Esophagus (tissue), 2 donors: ENCODE data around the gene PANK4. TPM values are rescaled to one million over a fixed set of nuclear protein-coding genes. Genes with fewer than 3 reads are reported as not detected.
"Not testable (repeated sequence)": the region's sequence is repeated elsewhere in the genome, so short reads cannot be mapped to it uniquely, and the experiment has no call there.

Source experiments
- H3K27ac ChIP-seq, 2 donors: one replicate each; pipeline ENCODE4 v1.5.1; 2013; ENCODE audit warnings: low read depth in 2 of 2, mild to moderate bottlenecking in 2 of 2, inconsistent platforms in 1 of 2, low read length in 1 of 2, moderate library complexity in 1 of 2
- H3K27me3 ChIP-seq, 2 donors: one replicate each; pipeline ENCODE4 v1.6.1; 2013; ENCODE audit warnings: low read length in 2 of 2, control low read depth in 1 of 2, mild to moderate bottlenecking in 1 of 2; ENCODE audit not compliant: insufficient read depth in 2 of 2, control insufficient read depth in 1 of 2
- H3K36me3 ChIP-seq, 2 donors: one replicate each; pipeline ENCODE4 v1.6.1; 2013; ENCODE audit warnings: low read length in 1 of 2; ENCODE audit not compliant: control insufficient read depth in 2 of 2, insufficient read depth in 2 of 2
- H3K4me1 ChIP-seq, 2 donors: one replicate each; pipeline ENCODE4 v1.6.1; 2013; ENCODE audit warnings: low read length in 1 of 2; ENCODE audit not compliant: control insufficient read depth in 2 of 2, insufficient read depth in 2 of 2
- H3K4me3 ChIP-seq, 2 donors: one replicate each; pipeline ENCODE4 v1.5.1; 2013; ENCODE audit warnings: low read length in 2 of 2, mild to moderate bottlenecking in 2 of 2, low read depth in 1 of 2, moderate library complexity in 1 of 2
- H3K9me3 ChIP-seq, 2 donors: one replicate each; pipeline ENCODE4 v1.6.1; 2013; ENCODE audit warnings: mild to moderate bottlenecking in 2 of 2, low read depth in 1 of 2, low read length in 1 of 2, moderate library complexity in 1 of 2; ENCODE audit not compliant: control insufficient read depth in 2 of 2, insufficient read depth in 1 of 2
- WGBS, 2 donors: extraction: QIAGEN DNeasy Blood & Tissue Kit; methylation state at CpG; one replicate each; pipeline ENCODE4 v1.1.7; 2013; 5-methylcytosine and 5-hydroxymethylcytosine counted together
- polyA plus RNA-seq, 2 donors: library from polyadenylated mRNA; stranded (reverse); fragments of 200-250 nt; gene quantifications; one replicate each; pipeline ENCODE4 v1.2.3, GENCODE V29; 2013
- donor health status: healthy with polysubstance abuse.
- donor health status: Bipolar disorder and iron deficiency.

Gene PANK4
- polyA plus RNA-seq, 2 donors, result 10.1 to 15.4 TPM

DNA sequence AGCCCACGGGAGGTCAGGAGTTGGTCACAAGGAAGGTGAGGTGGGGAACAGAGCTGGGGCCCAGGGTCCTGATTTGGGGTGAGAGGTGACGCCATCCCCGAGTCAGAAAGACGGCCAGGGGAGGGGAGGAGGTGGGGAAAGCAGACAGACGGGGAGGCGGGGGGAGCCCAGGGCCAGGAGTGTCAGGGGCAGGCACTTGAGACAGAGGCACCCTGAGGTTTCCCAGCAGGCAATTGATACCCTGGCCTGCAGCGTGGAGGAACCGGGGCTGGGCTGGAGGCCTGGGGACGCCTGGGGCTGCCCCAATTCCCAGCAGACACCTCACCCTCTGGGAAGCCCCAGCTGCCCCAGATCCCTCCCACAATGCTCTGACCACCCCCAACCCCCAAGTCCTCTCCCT lies 26.7 kb upstream of the PANK4 start:
- H3K9me3 ChIP-seq, H3K4me3 ChIP-seq, H3K36me3 ChIP-seq, H3K27ac ChIP-seq, H3K27me3 ChIP-seq: not testable (repeated sequence)
- WGBS, 2 donors, result 73 to 80% methylated on average over 2 to 9 of the region's 9 CpGs
- peaks cover 7 to 27% of the 10 kb centered on the region in 2 donors for H3K4me1 ChIP-seq

DNA sequence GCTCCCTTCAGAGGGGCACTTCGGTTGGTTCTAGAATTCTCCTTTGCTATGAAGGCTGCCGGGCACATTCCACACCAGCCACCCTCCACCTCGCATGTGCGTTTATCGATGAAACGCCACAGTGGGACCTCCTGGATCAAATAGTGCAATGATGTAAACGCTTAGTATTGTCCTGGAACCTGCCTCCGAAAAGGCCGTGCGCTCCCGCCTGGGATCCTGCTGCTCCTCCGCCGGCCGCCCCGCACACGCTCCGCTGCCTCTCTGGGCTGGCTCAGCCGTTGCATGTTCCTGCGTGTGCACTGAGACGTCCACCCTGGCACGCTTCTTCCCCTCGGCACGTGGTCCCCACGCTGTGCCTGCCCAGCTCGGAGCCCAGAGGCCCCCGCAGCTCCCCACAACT lies 25.8 kb upstream of the PANK4 start:
- Histone ChIP-seq H3K27ac (no peak overlapping the region), H3K4me1 (peaks cover 2 to 26% of the 10 kb centered on the region in 2 donors)
- WGBS, 2 donors, result 65 to 83% methylated on average over 25 to 26 of the region's 26 CpGs

DNA sequence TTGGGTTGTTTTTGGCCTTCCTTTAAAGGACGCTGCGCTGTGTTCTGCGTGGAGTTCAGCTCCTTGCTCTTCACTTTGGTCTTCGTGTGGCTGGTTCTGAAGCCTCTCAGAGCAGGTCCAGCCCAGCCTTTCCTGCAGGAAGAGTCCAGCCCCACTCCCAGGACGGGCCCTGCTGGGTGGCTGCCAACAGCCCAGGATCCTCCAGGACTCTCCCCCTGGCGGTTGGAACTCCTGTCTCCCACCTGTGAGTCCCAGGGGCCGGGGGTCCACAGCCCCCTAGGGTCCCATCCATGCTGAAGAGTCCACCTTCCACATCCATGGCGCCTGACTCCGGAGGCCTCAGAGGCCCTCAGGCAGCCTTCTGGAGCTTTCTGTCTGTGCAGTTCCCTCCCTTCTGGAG lies 25.1 kb upstream of the PANK4 start:
- 78% methylated on average over 9 of the region's 9 CpGs for WGBS, 2 donors
- not testable (repeated sequence) for H3K27ac ChIP-seq, H3K27me3 ChIP-seq, H3K4me3 ChIP-seq, H3K36me3 ChIP-seq, H3K9me3 ChIP-seq
- peaks cover 4 to 26% of the 10 kb centered on the region in 2 donors for H3K4me1 ChIP-seq

More for the DNA sequence above, 25.8 kb upstream of the PANK4 start:
- Histone ChIP-seq H3K9me3 (no peaks in the 10 kb centered on the region), H3K27me3 (no peaks in the 10 kb centered on the region), H3K36me3 (no peaks in the 10 kb centered on the region), H3K4me3 (no peak overlapping the region)

DNA sequence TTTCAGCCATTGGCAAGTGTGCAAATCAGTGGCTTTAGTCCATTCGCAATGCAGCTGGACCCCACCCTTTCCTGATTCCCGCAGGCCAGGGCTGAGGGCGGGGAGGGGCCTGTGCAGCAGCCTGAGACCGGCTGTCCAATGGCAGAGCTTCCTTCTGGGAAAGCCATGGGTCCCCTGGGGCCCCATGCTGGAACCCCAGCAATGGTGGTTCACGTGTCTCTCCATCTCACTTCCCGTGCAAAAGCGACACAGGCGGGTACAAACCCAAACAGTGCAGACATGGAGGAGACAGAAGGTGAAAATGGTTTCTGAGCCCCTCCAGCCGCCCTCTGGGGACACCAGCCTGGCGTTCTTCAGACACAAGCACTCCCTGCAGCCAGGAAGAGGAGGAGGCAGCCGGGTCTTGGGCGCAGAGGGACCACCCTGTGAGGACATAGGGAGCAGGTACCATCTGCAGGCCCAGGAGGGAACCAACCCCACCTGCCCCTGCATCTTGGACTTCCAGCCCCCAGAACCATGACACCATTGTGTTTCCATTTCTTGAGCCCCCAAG lies 24.0 kb upstream of the PANK4 start:
- H3K36me3 ChIP-seq, H3K27me3 ChIP-seq, H3K27ac ChIP-seq, H3K4me3 ChIP-seq, H3K9me3 ChIP-seq: not testable (repeated sequence)
- 67 to 80% methylated on average over 9 to 12 of the region's 12 CpGs for WGBS, 2 donors
- peaks cover 4 to 22% of the 10 kb centered on the region in 2 donors for H3K4me1 ChIP-seq

DNA sequence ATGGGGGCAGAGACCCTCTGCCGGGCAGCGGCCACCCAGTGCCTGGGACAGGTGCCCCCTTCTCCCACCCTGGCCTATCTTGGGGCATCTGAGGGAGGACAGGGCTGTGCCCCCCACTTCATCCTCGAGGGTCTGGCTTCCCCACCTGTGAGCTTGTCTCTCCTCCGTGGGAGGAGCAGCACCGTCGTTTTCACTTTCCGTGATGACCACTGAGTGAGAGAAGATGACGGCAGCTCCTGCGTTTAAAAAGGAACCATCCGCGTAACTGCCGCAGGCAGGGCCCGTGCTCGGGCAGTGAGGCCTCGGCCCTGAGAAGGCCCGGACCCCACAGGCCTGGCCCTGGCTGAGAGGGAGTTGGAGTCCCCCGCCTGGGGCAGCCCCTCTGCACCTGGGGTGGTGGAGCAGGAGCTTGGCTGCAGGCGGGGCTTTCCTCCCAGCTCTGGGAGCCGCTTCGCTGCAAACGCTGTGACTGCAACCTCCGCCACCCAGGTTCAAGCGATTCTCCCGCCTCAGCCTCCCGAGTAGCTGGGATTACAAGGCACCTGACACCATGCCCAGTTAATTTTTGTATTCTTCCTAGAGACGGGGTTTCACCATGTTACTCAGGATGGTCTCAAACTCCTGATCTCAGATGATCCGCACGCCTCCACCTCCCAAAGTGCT lies 23.1 kb upstream of the PANK4 start:
- H3K4me3 ChIP-seq, H3K27me3 ChIP-seq, H3K9me3 ChIP-seq, H3K36me3 ChIP-seq: not testable (repeated sequence)
- WGBS, 2 donors, result 76 to 77% methylated on average over 23 to 25 of the region's 28 CpGs
- H3K4me1 ChIP-seq, result peaks cover 4 to 22% of the 10 kb centered on the region in 2 donors
- peak overlapping the region; percentile 96 to 99 for H3K27ac ChIP-seq

DNA sequence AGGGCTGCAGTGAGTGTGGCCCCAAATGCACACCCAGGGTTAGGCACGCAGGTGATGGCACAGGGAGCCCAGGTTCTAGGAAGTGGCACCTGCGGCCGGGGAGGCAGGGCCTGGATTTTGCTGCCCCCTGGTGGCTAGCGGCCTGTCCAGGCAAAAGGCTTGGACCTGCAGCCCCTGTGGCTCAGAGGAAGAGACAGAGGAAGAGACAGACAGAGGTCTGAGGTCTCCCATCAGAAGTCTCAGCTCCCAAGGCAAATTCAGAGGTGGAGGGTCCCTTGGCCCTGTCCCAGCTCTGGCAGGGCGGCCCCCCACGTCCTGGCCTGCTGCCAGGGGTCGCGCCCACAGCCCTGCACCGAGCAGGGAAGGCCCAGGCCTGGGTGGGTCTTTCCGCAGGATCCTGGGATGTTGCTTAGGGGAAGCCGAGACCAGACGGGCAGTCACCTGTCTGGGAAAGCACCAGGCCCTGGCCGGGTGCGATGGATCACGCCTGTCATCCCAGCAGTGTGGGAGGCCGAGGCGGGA lies 21.7 kb upstream of the PANK4 start:
- 7% methylated on average over 17 of the region's 17 CpGs for WGBS, 2 donors
- no peaks in the 10 kb centered on the region for H3K27me3 ChIP-seq
- H3K36me3 ChIP-seq, result no peaks in the 10 kb centered on the region
- H3K27ac ChIP-seq, result peak overlapping the region; percentile 96 to 99
- no peaks in the 10 kb centered on the region for H3K9me3 ChIP-seq
- H3K4me3 ChIP-seq, result peak overlapping the region; percentile 3 to 50
- H3K4me1 ChIP-seq, result peaks cover 4 to 29% of the 10 kb centered on the region in 2 donors

DNA sequence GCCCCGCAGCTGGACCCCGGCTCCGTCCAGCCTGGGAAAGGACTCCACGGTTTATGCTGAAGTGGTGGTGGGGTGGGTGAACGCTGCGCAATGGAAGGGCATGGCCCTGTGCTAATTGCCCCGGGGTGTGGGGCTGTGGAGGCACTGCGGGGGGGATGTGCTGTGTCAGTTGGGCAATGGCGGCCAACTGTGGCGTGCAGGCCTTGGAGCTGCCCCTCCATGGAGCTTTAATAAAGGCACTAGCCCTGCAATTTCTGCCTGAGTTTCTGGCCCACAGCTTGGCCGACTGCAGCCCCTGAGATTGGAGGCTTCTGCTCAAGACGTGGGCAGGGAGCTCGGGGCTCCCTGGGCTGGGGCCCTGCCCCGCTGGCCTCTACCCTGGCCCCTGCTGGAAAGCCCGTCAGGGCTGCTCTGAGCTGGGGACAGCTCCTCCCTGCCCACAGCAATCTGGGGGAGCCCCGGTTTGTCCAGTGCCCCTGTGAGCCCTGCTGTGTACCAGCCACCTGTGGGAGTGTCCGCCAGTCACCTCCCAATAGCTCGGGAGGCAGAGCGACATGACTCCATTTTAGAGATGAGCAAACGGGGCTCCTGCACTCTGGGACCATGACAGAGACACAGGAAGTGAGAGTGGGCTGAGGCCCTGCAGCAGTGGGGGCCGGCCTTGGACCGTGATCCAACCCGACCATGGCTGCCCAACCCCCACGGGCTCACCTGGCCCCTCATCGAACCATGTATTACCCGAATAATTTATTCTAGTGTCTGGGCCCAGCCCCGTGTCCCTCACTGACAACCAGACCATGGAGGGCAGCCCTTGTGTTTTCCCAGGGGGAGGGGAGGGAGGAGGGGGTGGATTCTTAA lies 21.0 kb upstream of the PANK4 start:
- peak overlapping the region; percentile 96 to 99 for H3K27ac ChIP-seq

DNA sequence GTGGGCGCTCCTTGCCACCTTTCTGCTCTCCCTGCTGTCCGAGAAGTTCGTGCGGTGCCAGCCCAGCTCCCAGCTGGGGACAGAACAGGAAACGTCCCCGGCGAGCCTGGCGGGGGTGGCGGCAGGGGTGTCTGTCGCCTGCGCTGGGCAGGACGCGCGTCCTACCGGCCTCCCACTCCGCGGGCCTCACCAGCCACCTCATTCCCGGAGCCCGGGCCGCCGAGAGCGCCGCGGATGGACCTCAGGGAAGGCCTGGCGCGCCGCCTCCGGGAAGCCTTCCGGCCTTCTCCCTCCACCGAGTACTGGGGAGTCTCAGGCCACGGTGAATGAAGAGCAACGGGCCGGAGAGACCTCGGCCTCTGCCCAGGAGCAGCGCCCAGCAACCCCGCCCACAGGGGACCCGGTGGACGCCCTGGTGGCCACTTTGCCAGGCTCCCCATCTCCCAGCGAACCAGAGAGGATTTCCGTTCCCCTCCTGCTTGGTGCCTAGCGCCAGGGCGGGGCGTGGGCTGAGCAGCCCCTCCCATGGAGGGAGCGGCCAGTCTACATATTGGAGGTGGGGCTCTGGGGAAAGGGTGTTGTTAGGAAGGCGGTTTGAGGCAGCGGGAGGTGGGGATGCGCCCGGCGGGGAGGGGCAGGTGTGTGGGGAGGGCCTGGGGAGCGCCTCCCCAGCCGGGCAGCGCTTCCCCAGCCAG lies 20.3 kb upstream of the PANK4 start:
- WGBS, 2 donors, result 1% methylated on average over 46 to 52 of the region's 52 CpGs
- Histone ChIP-seq H3K27me3 (no peaks in the 10 kb centered on the region), H3K9me3 (no peaks in the 10 kb centered on the region), H3K36me3 (no peaks in the 10 kb centered on the region), H3K4me3 (peak overlapping the region; percentile 50 to 51), H3K27ac (peak overlapping the region; percentile 96 to 99), H3K4me1 (peaks cover 4 to 31% of the 10 kb centered on the region in 2 donors)

More for the DNA sequence above, 21.0 kb upstream of the PANK4 start:
- no peaks in the 10 kb centered on the region for H3K36me3 ChIP-seq
- no peaks in the 10 kb centered on the region for H3K27me3 ChIP-seq
- H3K9me3 ChIP-seq, result no peaks in the 10 kb centered on the region
- WGBS, 2 donors, result 13 to 14% methylated on average over 26 to 27 of the region's 27 CpGs
- H3K4me3 ChIP-seq, result peak overlapping the region; percentile 50 to 51
- H3K4me1 ChIP-seq, result peaks cover 4 to 31% of the 10 kb centered on the region in 2 donors
